NCI-H2196 (cell line): ENCODE results near the gene ELMOD3.
"Not testable (repeated sequence)": the region's sequence is repeated elsewhere in the genome, so short reads cannot be mapped to it uniquely, and the experiment has no call there.

Experiments
- DNase-seq: peaks from one replicate; lab custom pipeline; 2025; ENCODE audit not compliant: unreplicated experiment; lab: John Stamatoyannopoulos, UW

The ELMOD3 gene

GRCh38 chr2:85354286-85355072 is at the start of gene ELMOD3, which contains the start of gene RETSAT:
ELMOD3 (plus strand) TSS chr2:85354769; CDS start chr2:85357199, 2,430 bp downstream.
RETSAT (minus strand) TSS chr2:85354528; CDS start chr2:85354507, 21 bp downstream.
- peak; percentile 88 for DNase-seq

DNA sequence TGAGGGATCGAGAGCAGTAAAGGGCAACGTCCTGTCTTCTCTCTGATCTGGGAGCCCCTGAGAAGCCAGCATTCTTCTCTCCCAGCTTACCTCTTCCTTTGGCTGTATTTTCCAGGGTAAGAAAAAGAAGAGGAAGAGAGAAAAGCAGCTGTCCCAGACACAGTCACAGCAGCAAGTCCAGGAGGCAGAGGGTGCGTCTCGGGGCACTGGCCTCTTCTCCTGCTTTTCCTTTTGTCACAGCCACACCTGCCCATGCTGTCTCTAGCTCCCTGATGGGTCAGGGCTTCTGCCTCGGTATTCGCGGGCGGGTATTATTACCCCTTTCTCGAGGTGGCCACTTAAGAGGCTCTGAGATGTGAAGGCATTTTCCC is 47.1 kb upstream of the ELMOD3 start:
- no peak for DNase-seq

DNA sequence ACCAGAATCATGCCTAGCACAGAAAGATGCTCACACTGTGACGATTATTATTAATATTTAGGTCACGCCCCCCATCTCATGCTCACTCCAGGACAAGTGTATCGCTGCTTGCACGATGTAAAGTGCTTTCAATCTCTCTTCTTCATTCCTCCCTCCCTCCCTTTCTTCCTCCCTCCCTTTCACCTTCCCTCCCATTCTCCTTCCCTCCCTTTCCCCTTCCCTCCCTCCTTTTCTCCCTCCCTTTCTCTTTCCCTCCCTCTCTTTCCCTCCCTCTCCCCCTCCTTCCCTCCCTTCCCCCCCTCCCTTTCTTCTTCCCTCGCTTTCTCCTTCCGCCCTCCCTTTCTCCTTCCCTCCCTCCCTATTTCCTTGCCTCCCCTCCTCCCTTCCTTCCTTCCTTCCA is 46.4 kb upstream of the ELMOD3 start:
- DNase-seq: no peak

- peak; percentile 68 for DNase-seq
Observed at GRCh38 chr2:85308896-85309555, 45.5 kb upstream of the ELMOD3 start.

- DNase-seq: no peak
Observed at GRCh38 chr2:85309699-85310321, 44.8 kb upstream of the ELMOD3 start.

- no peak for DNase-seq
Observed at GRCh38 chr2:85310330-85310729, 44.2 kb upstream of the ELMOD3 start.

- DNase-seq: no peak
Observed at GRCh38 chr2:85312404-85312803, 42.2 kb upstream of the ELMOD3 start.

GRCh38 chr2:85314884-85315242 is 39.7 kb upstream of the ELMOD3 start:
- no peak for DNase-seq

DNA sequence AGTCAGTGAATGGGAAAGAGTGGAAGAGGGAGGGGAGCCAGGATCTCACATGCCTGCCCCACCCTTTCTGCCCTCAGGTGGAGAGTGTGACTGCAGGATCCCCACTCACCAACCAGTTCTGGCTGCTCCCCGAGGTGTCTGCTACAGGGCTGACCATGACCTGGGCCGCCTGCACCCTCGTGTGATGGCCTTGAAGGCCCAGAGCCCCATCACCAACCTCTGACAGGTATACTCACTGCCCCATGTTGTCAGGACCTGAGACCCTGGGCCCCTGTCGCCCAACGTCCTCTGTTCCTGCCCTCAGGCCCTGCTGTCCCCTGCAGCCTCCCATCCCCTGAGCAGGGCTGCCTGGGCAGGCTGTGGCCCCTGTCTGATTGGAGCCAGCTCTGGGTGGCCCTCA is 38.6 kb upstream of the ELMOD3 start:
- DNase-seq: not testable (repeated sequence)

- no peak for DNase-seq
Observed at GRCh38 chr2:85318222-85319074, 36.1 kb upstream of the ELMOD3 start.

GRCh38 chr2:85319796-85320195 is 34.8 kb upstream of the ELMOD3 start:
- DNase-seq: no peak

- DNase-seq: no peak
Observed at GRCh38 chr2:85323351-85323987, 31.1 kb upstream of the ELMOD3 start.

- not testable (repeated sequence) for DNase-seq
Observed at GRCh38 chr2:85323988-85324367, 30.6 kb upstream of the ELMOD3 start.

GRCh38 chr2:85324639-85325465 is 29.7 kb upstream of the ELMOD3 start:
- DNase-seq: no peak

GRCh38 chr2:85325466-85325811 is 29.1 kb upstream of the ELMOD3 start:
- DNase-seq: no peak

DNA sequence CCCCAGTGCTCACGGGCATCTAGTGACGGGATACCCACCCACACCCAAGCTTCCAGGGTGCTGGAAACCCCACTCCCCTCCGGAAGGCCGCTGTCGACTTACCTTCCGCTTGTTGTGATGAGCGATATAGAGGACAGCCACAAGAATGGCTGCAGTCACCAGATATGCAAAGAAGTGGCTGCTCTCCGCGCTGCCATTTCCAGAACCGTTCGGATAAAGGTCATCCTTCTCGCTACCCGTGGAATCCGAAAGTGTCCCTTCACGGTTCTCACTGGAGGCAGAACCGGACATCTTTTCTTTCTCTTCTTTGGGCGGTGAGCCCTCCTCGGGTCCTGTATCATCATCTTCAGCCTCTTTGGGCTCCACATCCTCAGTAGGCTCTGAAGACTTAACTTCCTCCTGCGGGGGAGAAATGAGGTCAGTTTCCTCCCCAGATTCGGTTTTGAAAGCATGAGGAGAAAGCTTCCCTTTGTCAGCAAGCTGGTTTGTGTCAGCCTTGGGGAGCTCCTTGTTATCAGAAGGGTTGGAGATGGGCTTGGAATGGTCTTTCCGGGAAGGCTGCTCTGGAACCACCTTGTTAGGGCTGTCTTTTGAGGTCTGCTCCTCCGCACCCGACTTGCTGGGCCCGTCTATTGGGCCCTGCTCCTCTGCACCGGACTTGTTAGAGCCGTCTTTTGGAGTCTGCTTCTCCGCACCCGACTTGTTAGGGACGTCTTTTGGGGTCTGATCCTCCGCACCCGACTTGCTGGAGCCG is 28.0 kb upstream of the ELMOD3 start:
- no peak for DNase-seq

DNA sequence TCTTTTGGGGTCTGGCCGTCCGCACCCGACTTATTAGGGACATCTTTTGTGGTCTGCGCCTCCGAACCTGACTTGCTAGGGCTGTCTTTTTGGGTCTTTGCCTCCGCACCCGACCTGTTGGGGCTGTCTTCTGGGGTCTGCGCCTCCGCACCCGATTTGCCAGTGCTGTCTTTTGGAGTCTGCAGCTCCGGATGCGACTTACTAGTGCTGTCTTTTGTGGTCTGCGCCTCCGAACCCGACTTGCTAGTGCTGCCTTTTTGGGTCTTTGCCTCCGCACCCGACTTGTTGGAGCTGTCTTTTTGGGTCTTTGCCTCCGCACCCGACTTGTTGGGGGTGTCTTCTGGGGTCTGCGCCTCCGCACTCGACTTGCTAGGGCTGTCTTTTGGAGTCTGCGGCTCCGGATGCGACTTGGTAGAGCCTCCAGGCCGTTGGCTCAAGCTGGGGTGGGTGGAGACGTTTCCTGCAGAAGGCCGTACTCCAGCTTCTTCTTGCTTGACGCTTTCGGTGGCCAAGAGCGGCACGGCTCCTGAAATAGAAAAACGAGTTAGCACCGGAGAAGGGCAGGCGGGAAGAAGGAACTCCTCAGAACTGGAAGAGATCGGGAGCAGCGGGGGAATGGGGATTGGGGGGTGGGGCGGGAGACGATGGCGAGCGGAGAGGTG is 27.3 kb upstream of the ELMOD3 start:
- DNase-seq: no peak

- DNase-seq: peak; percentile 80
Observed at GRCh38 chr2:85327822-85328617, 26.5 kb upstream of the ELMOD3 start, which contains the start of gene TGOLN2. TGOLN2 (minus strand) TSS chr2:85327989; CDS start chr2:85327962, 27 bp downstream.
